ENCODE measurements around the gene ARHGEF17.

DNA sequence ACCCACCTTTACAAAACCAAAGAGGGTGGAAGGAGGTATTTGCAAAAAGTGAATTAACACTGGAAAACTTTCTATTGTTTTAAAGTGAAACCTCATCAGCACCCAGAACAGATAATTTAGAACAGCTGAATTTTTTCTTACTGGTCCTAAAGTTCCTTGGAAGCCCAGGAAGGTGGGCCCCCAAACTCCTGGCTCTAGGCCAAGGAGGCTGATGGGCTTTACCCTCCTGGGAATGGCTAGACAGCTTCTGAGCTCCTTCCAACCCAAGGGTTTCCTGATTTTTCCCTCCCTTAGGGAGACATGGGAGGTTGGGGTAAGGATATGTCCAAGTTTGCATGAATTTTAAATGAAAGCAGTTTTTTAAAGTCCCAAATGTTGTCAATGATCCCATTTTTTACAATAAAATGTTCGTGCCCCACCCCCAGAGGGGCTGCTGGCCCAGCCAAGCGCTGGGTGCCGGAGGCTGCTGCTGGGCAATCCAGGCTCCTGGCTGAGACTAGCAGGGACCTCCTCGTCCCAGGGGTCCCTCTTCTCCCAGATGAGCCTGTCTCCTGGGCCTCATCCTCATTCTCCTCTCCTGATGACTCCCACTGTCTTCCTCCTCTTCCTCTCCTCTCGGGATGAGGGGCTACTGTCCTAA is 96.5 kb downstream of the ARHGEF17 start:
- TF ChIP-seq TAF1 (IDR thresholded peaks at IDR 0.05; ENCODE audit: borderline replicate concordance, insufficient read depth, low read length) = no peak
- no peak for TF ChIP-seq POLR2AphosphoS5 (IDR thresholded peaks at IDR 0.05; ENCODE audit: low read depth, low read length)
